Dermis microvascular lymphatic vessel endothelial cell (primary cell): ENCODE data around the gene SLC22A31. TPM values are rescaled to one million over a fixed set of nuclear protein-coding genes. Genes with fewer than 3 reads are reported as not detected.

Experiments used
- DNase-seq, 2 donors: peaks; one replicate each; pipeline versions ENCODE4 v3.0.0 to v3.0.0-alpha.2; 2010; ENCODE audit warnings: low read depth in 2 of 2
- total RNA-seq: library from RNA; depleted of rRNA; stranded (reverse); fragments of >200 nt; gene quantifications from 2 replicates; pipeline ENCODE4 v1.2.1, GENCODE V29; 2014

The SLC22A31 gene
- total RNA-seq, 1 donor from 2014 or later, result under 0.01 TPM

DNA sequence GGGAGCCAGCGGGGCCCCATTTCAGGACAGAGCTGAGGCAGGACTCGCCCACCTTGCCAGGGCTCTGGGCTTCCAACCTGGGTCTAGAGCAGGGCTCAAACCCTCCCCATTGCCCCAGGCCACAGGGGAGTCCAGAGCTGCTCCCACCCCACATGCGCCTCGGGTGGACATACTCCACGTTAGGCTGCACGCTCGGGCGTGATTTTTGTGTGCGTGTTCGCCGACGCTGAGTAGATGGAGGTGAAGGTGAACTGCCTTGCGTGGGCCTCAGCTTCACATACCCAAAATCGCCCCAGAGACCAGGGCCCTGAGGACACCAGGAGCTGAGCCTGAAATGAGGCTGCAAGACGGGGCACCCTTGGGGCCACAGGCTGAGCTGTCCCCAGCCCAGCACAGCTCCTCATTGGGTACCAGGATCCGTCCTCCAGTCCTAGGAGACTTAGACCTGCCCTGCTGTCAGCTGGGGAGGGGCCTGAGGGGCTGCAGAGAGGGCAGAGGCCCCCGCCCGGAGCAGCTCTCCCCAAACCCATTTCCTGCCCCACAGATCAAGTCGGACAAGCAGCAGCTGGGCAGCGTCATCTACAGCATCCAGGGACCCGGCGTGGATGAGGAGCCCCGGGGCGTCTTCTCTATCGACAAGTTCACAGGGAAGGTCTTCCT, 20.6 kb downstream of the SLC22A31 start:
- no peak for DNase-seq

DNA sequence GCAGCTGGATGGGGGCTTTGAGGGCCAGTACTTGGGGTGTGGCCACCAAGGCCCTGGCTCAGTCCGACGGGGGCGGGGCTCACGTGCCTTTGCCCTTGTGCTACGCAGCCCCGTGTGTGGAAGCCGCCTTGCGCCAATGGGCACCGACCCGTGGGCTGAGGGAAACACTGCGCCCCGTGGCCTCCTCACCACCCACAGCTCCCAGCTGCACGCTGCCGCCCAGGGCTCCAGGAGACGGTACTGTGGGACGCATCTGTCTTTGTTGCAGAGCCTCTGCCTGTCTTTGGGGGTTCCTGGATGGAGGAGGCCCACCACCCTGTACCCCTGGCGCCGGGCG, 21.2 kb downstream of the SLC22A31 start:
- DNase-seq, result no peak

DNA sequence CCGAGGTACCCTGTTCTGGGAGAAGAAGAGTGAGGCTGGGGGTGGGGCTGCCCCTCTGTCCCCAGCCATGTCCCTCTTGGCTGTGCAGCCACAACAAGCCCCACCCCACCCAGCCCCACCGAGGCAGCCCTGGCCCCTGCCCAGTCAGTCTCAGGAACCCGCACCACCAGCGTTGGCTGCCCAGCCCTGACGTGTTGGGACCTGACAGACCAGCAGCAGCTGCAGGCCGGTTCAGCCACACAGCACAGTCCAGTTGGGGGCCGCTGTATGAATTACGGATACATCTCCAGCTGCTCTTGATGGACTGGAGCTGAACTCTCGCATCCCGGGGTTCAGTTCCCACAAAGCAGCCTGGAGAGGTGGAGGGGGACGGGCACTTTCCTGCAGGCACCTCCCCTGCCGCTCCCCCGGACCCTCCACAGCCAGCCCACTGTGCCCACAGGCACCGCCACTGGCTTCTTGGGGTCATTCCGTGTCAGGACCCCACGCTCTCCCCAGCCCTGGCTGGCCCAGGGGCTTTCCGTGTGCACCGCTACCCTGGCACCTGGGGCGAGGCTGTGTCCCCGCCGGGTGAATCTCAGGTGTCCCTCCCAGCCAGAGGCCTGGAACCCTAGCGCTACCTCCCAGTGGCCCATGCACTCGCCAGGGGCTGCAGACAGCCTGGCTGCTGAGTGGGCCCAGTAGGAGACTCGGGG, 21.7 kb downstream of the SLC22A31 start:
- DNase-seq, result no peak

DNA sequence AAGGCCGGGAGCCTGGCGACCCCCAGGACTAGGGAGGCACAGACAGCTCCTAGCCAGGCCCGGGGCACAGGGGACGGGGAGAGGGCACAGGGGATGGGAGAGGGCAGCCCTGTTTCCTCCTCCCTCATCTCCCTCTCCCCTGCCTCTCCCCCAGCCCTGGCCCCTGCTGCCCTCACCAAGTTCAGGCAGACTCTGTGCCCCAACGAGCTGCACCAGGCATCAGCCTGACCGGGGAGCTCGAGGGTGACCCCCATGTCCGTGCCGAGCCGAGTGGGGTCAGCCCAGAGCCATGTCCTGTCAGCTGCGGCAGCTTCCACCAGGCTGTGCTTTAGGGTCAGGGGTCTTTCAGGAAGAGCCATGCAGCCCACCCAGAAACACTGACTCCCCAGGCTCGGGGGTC, 22.8 kb downstream of the SLC22A31 start:
- DNase-seq, result no peak

DNA sequence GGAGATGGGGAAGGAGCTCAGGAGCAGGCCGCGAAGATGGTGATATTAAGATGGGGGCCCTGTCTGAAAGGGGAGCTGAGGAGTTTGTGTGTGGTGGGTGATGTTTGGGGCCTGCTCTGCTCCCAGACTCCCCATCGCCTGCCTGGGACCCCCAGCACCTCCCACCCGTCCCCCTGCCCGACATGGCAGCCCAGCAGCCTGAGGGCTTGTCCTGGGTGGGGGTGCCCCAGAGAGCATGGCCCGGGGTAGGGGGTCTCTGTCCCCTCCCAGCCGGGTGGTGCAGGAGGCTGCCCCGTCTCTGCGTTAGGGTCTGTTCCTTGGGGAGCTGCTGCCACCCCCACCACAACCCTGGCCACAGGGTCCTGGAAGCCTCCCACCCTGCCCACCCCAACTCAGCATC, 23.6 kb downstream of the SLC22A31 start:
- DNase-seq, result no peak

DNA sequence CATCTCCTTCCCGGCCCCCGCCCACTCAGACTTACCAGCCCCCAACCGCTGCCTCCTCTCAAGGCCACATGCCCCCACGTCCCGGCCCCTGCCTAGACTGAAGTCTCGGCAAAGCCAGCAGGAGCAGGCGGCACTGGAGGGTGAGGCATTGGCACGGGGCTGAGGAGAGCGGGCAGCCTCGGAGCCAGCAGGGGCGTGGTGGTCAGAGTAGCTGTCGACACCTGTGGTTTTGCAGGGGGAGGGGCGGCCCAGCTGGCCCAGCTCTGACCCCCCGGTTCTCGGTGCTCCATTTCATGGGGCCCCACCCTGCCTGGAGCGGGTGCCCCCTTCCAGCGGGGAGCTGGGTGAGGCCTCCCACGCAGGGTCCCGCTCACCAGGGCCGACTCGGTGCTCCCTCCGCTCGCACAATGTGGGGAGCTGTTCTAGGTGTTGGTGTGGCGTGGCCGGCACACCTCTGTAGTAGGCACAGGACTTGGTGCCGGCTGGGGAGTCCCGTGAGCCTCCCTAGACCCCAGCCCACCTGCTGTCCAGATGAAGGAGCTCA, 24.1 kb downstream of the SLC22A31 start:
- no peak for DNase-seq

DNA sequence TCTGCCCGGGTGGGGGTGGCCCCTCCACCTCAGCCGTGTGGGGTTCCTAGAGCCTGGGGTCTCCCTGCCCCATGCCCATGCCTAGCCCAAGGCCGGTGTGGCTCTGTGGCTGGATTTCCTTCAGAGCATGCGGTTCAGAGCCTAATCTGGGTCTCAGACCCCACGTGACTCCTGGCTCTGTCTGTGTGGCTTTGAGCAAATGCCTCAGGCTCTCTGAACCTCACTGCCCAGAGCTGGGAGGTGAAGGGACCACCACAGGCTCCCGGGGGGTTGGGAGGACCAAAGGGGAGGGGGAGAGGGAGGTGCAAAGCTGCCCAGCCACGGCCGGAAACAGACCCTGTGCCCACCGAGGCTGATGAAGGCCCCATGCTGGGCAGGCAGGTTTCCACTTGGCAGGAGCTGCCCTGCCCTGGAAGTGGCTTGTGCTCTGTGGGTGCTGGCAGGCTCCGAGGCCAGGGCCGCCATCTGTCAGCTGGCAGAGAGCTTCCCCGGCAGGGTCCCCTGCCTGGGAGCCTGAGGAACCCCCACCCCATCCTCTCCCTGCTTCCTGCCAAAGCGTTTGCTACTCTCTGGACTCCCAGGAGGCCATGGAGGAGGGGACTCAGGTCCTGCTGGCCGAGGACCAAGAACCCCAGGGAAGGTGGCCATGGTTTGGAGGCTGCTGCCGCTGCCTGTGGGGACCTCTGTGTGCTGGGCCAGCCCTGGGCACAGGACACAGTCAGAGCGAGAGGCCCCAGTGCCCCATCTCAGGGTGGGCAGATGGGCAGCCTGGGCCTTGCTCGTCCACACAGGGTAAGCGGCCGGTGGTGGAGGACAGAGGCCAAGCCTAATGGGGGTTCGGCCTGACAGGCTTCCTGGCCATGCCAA, 24.8 kb downstream of the SLC22A31 start:
- no peak for DNase-seq

DNA sequence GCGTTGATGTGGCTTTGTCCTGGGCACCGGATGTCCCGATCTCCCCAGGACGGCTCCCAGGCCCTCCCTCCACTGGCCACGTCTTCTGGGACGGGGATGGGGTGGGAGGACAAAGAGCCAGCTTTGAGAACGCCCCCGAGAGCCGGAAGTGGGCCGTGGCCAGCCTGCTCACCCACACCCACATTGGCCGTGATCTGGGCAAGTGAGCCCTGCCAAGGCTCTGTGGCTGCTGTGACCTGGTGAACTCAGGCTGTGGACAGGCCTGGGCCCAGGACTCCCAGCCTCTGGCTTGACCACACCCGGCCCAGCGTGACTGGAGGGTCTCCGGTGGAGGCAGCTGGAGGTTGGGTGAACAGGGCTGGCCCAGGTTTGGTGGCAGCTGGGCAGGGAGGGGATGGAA, 25.5 kb downstream of the SLC22A31 start:
- DNase-seq, result no peak

DNA sequence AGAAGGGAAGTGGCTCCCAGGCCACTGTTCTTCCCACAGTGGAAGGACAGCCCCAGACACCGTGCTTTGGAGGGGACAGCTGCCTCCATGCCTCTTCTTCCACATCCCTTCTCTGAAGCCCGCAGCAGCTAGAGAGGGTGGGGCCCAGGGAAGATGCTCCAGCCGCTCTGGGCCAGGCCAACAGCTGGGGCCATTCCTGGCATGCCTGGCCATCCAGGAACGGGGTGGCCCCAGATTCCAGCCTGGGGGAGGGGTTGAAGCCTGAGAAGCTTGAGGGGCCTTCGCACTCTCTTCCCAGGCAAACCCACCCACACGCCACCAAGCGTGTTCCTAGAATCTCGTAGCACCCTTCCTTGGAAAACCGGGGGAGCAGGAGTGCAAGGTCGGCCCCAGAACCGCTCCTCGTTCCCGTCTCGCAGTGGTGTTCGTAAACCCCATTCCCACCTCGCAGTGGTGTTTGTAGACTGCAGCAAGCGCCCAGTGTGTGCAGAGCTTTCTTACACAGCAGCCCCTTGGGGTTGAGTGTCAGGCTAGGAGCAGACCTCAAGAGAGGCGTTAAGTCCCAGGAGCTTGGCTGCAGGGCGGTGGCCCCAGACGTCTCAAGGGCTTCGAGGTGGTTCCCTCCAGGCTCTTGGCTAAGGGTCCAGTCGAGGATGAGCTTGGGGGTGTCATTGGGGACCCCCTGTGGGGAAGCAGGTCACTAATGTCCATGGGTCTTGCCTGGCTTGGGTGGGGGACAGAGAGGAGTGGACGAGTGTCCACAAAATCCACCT, 26.1 kb downstream of the SLC22A31 start:
- DNase-seq, result no peak

DNA sequence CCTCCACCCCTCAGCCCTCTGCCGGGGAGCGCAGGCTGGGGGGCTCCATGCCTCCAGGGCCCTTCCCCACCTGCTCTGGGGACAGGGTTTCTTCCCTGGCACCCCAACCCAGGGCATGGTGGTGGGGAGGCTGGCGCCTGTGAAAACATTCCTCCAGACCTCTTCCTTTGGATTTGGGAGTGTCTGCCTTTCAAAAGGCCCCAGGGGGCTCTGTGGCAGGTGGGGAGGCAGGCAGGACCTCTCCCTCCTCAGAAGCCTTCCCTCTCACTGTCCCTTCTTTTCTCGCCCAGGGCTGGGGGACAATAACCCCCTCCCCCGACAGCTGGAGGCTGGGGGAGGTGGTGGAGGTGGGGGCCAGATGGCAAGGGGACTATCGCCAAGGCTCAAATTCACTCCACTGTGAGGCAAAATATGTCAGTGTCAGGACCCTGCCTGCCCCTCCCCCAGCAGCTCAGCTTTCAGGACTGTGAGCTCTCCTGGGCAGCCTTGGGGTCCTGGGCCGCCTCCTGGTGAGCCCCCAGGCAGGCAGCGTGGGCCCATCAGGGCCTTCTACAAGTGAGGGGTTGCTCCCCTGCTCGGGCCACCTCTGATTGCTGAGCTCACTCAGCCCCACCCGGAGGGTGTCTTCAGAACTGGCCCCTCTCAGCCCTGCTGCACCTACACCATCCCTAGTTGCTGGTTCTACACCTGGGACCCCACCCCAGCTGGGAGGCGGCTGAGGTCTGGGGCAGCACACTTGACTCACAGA, 27.0 kb downstream of the SLC22A31 start:
- no peak for DNase-seq

DNA sequence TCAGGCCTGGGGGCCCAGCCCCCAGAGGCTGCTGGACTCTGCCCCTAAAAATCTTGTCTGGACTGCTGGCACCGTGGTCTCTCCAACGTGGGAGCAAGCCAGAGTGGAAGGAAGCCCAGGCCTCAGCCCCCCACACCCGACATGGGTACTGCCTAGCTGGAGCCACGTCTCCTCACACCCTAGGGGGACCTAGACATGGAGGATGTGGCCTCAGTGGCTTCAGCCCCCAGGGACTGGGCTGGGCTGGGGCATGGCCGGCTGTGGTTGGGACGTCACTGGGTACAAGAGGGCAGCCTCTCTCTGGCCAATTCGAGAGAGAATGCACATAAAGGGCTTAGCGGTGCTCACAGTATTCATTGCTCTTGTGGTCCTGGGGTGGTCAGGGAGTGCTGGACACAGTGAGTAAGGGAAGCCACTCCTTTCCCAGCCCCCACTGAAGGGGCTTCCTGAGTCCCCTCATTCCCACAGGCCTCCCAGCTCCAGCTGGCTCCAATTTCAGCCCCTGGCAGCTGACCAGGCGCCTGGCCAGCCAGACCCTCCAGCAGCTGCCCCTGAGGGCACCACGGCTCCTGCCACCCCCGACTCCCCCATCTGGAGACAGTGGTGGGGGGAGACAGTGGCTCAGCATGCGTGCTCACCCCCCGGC, 27.7 kb downstream of the SLC22A31 start:
- no peak for DNase-seq

DNA sequence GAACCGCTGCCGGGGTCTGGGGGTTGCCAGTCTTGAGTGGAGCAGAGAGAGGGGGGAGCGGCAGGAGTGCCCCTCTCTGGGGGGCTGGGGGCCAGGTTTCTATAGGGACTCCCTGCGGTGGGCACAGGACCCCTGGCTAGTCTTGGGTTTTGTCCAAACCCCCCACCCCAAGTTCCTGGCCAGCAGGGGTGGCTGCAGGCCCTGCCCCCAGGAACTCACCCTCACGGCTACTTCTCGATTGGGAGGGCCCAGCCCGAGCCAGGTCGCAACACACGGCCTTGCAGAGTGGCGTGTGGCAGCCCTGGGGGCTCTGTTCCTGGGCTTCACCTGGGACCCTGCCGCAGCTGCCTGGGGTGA, 28.2 kb downstream of the SLC22A31 start:
- DNase-seq, result no peak

DNA sequence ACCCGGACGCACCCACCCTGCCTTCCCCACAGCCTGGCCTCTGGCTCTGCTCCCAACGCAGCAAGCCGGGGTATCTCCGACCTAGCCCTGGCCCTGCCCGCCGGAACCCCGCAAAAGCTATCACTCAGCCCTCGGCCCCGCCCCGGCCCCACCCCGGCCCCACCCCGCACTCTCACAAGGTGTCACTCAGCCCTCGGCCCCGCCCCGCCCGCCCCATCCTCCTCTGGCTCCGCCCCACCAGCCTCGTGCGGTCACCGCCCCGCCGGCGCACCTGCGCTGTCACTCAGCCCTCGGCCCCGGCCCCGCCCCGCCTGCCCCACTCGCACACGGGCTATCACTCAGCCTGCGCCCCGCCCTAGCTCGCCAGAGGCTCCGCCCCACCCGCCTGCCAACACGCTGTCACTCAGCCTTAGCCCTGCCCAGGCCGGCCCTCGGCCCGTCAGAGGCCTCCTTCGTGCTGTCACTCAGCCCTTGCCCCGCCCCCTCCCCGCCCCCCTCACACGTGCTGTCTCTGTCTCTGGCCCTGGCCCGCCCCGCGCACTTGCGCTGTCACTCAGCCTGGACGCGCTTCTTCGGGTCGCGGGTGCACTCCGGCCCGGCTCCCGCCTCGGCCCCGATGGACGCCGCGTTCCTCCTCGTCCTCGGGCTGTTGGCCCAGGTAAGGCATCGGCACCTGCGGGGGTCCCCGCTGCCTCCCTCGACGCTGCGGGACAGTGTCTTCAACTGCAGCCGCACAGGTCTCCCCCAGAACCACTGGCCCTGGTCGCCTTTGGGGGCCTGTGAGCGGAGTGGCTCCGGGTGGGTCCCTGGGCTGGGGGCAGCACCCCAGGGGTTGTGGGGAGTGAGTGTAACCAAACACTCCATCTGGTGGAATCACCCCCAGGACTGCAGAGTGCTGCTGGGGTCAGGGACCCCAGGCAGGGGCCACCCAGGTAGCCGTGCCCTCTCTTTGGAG, 28.8 kb downstream of the SLC22A31 start, which contains the start of gene CDH15:
Gene CDH15, plus strand, starts transcription at position 533 of the 955 bp plus-strand sequence. Its CDS starts 84 bp downstream, at position 617.
- DNase-seq, result peak; percentile 68 to 92

DNA sequence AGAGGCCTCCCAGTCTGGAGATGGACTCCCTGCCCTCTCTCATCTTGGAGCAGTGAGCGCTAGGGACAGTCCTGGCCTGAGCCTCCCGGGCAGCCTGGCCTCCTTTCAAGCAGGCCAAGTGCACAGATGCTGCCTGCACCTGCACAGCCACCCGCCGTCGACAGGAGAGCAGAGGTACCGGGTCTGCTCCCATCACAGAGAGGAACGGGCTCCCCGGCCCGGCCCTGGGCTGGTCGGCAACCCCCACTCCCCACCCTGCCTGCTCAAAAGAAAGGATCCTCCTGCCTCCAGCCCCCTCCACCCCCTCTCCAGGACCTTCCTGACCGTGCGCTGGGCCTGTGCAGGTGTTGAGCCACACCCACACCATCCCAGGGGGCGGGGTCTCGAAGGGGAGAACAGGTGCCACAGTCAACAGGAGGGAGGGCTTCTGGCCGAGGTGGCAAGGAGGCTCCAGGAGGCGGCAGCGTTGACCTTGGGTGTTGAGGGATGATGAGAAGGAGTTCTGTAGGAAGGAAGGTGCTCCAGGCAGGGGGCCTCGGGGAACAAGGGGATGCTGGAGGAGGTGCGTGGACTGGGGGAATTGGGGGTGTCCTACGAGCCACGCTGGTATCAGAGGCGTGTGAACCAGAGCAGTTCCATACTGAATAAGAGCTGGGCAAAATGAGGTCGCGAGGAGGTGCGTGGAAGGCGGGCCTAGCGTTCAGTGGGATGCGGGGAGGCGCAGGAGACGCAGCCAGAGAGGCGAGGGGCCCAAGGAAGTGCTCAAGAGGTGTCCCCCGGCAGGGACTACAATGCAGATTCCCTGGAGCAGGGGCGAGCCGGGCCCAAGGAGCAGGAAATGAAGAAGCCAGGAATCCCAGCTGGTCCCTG, 29.8 kb downstream of the SLC22A31 start:
- no peak for DNase-seq

DNA sequence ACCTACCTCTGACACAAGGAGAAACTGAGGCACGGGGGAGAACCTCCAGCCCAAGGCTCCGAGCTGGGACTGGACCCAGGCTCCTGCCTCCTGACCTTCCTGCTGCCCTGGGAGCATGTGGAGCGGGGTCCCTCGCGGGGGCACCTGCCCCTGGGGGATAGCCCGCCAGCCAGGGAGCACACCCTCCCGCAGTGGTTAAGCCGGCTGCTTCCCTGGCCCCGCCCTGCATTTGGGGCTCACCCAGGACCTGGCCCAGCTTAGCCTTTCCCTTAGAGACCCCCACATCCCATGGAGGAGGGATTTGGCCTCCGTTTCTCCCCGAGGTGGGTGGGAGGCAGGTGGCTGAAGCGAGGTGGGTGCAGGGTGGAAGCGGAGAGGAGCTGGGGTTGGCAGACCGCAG, 30.6 kb downstream of the SLC22A31 start:
- no peak for DNase-seq

DNA sequence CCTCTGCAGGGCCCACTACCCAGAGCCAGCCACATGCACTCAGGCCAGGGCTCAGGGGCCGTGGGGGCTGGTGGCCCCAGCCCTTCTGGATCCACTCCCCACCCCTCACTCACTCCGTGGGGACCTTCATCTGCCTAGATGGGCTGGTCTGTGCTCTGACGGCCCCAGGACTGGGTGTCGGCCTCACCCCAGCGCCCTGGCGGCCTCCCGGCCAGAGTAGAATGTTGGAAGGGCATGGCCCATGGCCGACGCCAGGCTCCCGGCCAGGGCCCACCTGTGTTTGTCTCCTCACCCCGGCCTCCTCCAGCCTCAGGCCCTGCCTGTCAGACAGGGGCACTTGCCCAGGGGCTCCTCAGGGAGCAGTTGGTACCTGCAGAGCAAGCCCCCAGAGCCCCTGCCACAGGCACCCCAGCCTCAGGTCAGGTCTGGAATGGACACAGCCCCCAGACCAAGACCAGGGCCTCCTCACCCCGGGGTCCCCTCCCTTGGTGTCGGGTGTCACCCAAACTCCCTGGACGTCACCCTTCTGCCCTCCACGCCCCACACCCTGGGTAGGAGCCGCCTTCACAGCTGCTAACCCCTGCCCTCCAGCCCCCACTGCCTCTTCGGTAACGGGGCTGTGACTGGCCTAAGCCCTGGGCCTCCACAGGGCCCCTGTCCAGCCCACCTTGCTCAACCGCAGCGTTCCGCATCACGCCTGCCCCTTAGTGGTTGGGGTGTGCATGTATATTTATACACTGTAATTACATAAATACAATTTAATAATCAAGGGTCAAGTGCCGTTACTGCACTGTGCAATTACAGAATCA, 31.8 kb downstream of the SLC22A31 start:
- DNase-seq, result no peak

DNA sequence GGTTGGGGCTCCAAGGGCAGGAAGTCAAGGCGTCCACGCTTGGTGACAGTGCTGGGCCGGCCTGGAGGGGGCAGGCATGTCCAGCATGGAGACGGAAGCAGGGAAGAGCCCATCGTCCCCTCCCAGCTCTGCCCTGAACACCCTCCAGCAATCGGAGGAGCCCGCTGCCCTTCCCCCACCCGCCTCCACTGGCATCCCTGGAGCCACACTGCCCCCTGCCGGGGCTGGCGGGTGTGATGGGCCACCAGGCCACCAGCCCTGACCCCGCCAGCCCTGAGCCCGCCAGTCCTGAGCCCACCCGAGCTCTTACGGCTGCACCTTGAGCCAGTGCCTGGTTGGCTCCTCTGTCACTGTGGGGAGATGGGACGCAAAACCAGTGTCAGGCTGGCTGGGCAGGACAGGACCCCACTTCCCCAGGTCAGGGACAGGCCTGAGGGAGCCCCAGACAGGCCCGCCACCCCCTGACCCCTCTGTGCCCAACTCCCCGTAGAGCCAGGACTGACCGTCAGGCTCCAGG, 32.9 kb downstream of the SLC22A31 start:
- peak; percentile 41 to 60 for DNase-seq
